ENCODE data around the gene TRHDE.

Gene TRHDE

DNA sequence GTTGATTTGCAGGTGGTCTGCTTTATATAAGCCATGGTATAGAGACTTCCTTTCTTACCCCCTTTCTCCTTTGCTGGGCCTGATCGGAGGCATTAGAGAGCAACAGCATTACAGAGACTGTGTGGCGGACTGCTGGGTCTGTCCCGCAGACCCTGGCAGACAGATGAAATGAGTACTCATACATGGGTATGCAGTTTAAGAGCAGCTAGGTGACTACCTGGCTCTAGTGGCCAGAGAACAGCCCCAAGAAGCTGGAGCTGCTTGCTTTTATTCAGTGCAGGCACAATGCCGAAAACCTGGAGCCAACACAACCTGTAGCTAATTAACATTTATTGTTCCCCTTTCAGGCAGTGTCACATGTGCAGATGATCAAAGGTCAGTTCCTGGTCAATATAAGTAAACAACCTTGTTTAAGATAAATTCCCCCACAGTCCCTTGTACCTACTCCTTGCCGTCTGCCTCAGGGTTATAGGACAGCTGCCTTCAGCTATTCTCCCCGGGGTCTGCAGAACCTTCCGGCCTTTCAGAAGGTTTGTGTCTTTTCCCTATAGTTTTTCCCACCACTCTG is 160.0 kb downstream of the TRHDE start:
- no peak overlapping the region for H3K4me3 ChIP-seq (ENCODE audit: control insufficient read depth, low read depth, low read length)
- TF ChIP-seq, protein P1, sequence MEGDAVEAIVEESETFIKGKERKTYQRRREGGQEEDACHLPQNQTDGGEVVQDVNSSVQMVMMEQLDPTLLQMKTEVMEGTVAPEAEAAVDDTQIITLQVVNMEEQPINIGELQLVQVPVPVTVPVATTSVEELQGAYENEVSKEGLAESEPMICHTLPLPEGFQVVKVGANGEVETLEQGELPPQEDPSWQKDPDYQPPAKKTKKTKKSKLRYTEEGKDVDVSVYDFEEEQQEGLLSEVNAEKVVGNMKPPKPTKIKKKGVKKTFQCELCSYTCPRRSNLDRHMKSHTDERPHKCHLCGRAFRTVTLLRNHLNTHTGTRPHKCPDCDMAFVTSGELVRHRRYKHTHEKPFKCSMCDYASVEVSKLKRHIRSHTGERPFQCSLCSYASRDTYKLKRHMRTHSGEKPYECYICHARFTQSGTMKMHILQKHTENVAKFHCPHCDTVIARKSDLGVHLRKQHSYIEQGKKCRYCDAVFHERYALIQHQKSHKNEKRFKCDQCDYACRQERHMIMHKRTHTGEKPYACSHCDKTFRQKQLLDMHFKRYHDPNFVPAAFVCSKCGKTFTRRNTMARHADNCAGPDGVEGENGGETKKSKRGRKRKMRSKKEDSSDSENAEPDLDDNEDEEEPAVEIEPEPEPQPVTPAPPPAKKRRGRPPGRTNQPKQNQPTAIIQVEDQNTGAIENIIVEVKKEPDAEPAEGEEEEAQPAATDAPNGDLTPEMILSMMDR (IDR thresholded peaks at IDR 0.05; ENCODE audit: control insufficient read depth, insufficient read depth, low read depth, low read length, missing control alignments): no peak
- DNase-seq (ENCODE audit: low read depth): no peak

DNA sequence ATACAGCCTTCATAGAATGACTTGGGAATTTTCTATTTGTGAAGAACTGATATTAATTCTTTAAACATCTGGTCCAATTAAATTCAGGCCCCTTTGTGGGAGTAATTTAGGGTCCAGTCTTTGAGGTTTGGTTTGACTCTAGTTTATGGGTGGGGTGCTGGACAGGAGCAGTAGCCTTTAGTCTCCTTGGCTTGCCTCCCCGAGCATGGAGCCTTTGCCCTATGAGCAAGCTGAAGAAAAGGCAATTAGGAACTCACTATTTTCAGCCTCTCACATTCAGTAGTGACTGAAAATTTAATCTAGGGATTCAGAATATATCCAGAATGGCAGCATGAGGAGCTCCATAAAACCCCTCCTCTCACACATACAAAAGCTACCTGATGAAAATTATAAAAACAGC is 161.1 kb downstream of the TRHDE start:
- DNase-seq (ENCODE audit: low read depth): no peak
- H3K4me3 ChIP-seq (ENCODE audit: control insufficient read depth, low read depth, low read length): no peak overlapping the region
- TF ChIP-seq, protein P1 (IDR thresholded peaks at IDR 0.05; ENCODE audit: control insufficient read depth, insufficient read depth, low read depth, low read length, missing control alignments): no peak

DNA sequence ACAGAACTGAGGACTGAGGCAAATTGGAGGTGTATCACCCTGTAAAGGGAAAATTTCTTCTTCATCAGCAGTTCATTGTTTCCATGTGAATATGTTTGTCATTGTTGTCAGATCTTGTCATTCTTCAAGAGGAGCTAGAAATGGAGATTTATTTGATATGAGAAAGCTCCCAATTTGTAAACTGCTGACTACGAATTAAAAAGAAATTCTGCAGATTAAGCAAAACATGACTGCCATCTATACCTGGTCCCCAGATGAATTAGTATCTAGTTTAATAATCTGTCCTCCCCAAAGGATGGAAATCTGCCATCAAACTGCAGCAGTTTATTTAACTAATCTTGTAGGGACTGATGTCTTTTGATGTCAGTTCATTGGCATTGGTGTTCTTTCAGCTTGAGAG is 162.8 kb downstream of the TRHDE start:
- no peak for DNase-seq (ENCODE audit: low read depth)
- H3K4me3 ChIP-seq (ENCODE audit: control insufficient read depth, low read depth, low read length): no peak overlapping the region
- TF ChIP-seq, protein P1 (IDR thresholded peaks at IDR 0.05; ENCODE audit: control insufficient read depth, insufficient read depth, low read depth, low read length, missing control alignments): no peak

DNA sequence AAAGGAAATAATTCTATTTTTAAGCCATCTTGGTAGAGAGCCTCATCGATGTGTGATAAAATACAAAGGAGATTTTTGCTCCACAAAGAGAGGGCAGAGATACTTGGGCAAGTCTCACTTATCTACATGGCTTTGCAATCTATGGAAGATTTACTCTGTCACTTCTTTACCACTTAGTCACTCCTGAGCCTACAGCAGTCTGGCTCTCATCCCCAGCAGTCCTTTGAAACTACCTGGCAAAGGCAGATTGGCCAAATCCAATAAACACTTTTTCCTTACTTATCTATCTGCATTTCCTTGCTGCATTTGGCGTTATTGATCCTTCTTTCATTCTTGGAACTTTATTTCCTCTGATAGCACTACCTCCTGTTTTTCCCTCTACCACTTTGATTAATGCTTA is 170.0 kb downstream of the TRHDE start:
- DNase-seq (ENCODE audit: low read depth): no peak
- TF ChIP-seq, protein P1 (IDR thresholded peaks at IDR 0.05; ENCODE audit: control insufficient read depth, insufficient read depth, low read depth, low read length, missing control alignments): no peak
- no peak overlapping the region for H3K4me3 ChIP-seq (ENCODE audit: control insufficient read depth, low read depth, low read length)

DNA sequence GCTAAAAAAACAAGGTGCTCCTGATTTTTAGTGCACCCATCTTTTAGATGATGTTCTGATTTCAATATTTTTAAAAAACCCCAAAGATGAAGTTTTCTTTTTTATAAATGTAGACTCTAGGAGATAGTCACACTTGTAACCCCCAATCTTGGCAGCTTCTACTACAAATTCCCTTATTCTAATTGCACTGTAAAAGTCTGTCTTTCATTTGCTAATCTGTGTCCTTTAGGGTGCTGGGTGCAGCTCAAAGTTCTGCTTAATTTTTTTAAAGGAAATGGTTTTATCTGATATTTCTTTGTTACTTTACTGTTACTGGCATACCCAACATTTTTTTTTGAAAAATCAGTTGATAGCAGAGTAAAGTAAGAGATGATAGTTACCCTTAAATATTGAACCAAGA is 172.0 kb downstream of the TRHDE start:
- TF ChIP-seq, protein P1 (IDR thresholded peaks at IDR 0.05; ENCODE audit: control insufficient read depth, insufficient read depth, low read depth, low read length, missing control alignments): no peak
- H3K4me3 ChIP-seq (ENCODE audit: control insufficient read depth, low read depth, low read length): no peak overlapping the region
- DNase-seq (ENCODE audit: low read depth): no peak

DNA sequence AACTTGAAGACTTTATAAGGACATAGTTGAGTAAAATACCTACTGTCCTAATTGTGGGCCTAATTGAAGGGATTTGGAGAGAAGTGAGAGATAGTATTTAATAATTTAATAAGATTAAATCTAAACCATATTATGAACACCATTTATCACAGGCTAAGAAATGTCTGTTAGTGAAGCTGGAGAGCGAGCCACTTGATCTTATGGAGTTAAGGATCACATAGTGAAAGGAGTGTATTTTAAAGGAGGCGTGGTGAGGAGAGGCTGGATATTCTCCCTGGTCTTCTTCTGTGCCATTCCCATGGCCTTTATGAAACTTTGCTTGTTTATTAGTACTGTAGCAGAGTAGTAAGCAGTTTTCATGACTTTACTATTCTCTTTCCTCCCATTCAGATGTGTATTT is 172.4 kb downstream of the TRHDE start:
- TF ChIP-seq, protein P1 (IDR thresholded peaks at IDR 0.05; ENCODE audit: control insufficient read depth, insufficient read depth, low read depth, low read length, missing control alignments): no peak
- H3K4me3 ChIP-seq (ENCODE audit: control insufficient read depth, low read depth, low read length): no peak overlapping the region
- no peak for DNase-seq (ENCODE audit: low read depth)

DNA sequence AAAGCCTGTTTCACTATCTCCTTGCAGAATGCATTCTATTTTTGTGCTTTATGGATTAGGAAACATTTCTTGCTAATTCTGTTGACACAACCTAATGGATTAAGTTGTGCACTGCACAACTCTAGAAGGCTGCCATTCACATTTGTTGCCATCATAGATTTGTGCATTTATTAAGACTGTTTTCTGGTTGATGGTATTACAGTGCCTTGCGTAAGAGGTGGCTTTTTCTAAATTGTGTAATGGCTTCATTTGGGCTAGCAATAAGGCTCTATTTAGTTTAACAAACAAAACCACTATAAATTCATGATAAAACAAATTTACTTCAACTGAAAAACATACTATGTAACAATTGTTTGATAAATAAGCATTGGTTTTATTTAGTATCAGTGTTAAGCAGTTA is 175.9 kb downstream of the TRHDE start:
- no peak for DNase-seq (ENCODE audit: low read depth)
- TF ChIP-seq, protein P1 (IDR thresholded peaks at IDR 0.05; ENCODE audit: control insufficient read depth, insufficient read depth, low read depth, low read length, missing control alignments): no peak
- H3K4me3 ChIP-seq (ENCODE audit: control insufficient read depth, low read depth, low read length): no peak overlapping the region

Data from AG09309 (cell line).